HT-29 (cell line): ENCODE results near the gene PDE4B. TPM values are rescaled to one million over a fixed set of nuclear protein-coding genes. Genes with fewer than 3 reads are reported as not detected.
A peak's percentile ranks its signal among the peaks of the same experiment; 100 is the strongest.

Experiments used
- DNase-seq: peaks from one replicate; pipeline ENCODE4 v3.0.0-alpha.2; 2015; ENCODE audit warnings: low spot score
- total RNA-seq: library from RNA; depleted of rRNA; stranded (reverse); fragments of >200 nt; shearing (Covaris generic); gene quantifications from 2 replicates; pipeline ENCODE4 v1.2.3, GENCODE V29; 2014

PDE4B gene
- total RNA-seq, 1 experiment from 2014 or later = 0.13 TPM

DNA sequence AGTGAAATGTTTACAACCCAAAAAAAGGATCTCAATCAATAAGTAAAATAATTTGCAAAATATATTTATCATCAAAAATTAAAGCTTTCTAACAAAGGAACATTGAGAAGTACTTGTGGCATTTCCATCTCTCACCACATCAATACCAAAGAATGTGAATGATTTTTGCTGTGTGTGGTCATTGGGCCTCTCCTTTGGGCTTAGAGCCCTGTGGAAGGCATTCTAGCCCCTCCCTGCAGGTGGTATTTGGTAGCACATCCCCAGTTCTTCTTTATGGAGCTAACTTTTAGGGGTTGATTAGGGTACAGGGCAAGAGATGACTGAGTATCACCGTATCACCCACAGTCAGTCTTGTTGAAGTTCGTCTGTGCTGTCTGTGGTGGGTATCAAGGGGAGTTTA, 447.1 kb downstream of the PDE4B start:
- no peak for DNase-seq

DNA sequence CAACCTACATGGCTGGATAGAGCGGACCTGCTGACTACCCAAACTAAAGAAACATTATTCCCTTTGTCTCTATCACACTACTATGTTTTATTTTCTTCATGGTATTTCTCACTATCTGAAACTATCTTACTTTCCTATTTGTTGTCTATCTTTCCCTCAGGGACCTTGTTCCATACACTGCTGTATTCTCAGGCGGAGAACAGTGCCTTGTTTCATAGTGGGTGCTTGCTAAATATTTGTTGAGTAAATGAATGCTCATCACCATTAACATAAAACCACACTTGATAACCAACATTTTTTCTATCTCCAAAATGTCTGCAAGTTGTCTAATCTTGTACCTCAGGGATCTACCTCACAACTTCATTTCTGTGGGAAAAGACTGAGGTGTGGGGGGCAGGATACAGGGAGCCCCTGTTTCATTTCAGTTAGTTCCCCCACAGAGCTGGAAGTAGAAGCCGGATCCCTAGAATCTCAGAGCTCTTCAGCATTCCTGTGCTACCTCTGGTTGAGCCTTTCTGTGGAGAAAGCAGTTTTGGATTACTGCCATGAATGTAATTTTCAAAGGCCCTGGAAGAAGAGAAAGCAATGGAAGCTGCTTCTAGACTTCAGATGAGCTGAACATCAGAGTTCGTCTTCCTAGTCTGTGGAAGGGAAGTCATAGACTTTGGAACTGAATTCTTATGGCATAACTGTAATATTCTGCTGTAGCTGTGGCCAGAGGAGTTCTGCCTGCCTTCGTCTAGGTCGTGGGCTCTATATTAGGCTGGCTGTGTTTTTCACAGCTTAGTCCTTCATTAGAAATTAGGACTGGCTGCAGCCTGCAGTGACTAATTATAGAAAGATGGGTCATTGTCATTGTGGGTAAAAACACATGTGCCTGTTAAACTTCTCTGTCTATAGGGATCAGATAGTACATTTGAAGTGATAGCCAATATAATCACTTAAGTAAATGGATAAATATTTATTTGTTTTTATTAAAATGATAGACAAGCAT, 448.1 kb downstream of the PDE4B start:
- DNase-seq = no peak

DNA sequence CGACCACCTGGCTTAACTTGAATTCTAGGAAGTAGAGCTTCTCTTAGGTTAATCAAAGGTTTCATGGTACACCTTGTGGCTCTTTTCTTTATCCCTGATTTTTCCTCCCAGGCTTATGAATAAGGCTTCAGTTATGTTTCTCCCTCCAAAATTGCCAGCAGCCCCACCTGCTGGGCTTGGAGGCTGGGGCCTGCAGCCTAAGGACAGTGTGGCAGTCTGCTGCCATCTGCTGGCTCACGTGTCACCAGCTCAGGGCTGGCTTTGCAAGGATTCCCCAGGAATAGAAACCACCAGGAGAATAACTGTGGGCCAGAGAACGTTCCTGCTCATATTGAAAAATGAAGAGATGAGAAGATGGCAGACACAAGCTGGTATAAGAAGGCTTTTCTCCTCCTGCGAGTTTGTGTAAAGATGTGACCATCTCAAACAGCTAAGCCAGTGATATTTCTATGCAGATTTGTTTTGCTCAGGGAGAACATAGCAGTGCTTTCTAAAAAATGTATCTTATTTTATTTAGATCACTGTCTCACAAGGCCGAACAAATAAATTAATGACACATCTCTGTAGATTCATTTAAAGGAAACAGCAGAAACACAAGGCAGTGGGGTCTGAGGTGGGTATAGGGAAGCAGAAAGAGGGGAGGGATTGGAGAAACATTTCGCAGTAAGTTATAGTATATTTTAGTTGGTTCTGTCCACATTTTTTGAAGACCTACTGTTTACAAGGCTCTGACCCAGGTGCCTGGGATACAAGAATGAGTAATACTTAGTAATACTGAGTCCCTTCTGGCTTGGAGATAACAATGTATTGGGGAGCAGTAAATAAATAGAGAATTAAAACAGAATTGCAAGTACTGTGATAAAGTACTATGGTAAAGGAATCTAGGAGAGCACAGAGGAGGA, 450.2 kb downstream of the PDE4B start:
- DNase-seq = peak; percentile 86

DNA sequence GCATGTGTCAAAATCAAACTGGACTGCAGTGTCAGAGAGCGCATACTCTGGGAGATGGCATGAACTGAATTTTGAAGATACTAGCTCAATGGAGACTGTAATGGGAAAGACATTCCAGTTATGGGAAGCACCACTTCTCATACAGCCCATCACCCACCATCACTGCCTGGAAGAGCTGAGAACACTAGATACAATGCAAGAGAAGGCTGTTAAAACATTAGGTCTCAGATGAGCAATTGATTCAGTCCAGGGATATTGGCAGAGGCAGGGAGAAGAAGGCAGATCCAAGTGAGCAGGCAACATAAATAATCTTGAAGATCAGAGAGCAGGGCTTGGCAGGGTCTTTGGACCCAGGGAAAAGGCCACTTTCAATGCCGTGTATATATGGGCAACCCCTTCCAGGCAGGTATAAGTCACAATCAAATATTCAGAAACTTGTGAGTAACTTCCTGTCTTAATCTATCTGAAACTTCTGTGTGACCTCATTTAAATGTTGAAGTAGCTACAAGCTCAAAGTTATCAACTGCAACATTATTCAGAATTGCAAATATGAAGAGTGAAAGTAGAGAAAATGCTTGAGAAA, 450.9 kb downstream of the PDE4B start:
- no peak for DNase-seq

DNA sequence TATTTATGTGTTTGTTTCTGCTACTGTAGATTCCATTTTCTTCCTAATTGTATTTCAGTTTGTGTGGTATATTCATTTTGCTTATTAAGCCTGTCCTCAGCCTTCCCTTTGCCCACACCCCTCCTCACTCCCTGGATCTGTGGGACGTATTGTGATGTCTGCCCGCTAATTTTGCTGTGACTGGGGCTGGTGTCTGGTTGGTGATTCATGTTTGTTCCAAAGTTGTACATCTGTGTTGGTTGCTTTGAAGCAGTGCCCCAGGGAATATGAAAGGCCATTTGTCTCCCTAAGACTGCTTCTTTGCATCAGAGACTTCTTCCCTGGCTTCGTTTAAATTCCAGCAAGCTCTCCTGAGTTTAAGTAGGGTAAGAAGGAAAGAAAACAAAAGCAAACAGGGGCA, 451.7 kb downstream of the PDE4B start:
- DNase-seq = no peak

DNA sequence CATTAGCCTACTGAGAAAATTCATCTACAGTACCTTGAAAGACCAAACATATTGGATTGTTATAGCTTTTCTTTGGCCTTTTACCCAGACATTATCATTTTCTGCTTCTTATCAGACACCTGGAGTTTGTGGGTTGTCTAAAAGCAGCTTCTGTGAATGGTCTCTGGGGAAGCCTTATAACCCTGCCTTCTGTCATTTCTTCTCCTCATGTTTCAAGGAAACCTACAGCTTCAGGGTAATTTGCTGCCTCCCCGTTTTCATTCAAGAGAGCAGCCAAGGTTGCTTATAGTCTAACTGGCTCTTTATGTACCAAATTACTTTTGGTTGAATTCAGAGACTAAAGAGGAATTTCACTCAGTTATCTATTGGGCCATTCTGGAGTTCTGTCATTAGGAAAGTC, 453.0 kb downstream of the PDE4B start:
- no peak for DNase-seq

DNA sequence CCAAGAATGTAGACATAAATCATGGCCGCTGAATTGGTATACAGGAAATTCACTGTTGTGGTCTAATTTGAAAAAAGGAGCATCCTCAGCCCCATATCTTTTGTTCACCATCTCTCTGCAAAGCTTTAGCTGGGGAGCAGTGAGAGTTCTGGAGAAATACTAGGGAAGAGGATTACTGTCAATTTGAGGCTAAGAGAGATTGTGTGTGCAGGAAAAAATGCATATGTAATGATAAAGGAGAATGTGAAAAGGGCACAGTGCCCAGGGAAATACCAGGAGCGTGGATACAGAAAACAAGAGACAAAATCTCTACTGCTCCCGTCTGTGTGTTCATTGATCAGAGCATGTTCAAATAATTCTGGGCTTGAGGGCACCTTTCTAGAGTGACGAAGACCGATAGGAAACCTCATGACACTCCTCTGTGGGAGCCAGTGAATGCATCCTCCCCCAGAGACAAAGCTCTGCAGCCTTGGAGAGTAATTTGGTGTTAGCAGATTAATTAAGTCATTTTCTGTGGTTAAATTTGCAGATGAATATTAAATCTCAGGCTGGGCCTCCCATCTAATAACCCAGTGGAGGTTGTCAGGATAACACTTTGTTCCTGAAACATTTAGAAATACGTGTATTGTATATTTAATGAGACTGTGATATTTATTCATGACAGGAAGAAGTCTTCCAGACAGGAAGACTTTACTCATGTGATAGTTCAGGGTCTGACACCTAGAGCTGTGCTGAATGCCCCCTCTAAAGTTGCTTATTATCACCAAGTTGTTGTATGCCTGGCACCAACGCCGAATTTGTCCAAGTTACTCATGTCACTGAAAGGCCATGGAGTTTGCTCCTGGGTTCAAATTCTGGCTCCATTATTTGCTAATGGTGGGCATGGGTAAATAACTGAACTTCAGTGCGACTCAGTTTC, 453.9 kb downstream of the PDE4B start:
- no peak for DNase-seq

DNA sequence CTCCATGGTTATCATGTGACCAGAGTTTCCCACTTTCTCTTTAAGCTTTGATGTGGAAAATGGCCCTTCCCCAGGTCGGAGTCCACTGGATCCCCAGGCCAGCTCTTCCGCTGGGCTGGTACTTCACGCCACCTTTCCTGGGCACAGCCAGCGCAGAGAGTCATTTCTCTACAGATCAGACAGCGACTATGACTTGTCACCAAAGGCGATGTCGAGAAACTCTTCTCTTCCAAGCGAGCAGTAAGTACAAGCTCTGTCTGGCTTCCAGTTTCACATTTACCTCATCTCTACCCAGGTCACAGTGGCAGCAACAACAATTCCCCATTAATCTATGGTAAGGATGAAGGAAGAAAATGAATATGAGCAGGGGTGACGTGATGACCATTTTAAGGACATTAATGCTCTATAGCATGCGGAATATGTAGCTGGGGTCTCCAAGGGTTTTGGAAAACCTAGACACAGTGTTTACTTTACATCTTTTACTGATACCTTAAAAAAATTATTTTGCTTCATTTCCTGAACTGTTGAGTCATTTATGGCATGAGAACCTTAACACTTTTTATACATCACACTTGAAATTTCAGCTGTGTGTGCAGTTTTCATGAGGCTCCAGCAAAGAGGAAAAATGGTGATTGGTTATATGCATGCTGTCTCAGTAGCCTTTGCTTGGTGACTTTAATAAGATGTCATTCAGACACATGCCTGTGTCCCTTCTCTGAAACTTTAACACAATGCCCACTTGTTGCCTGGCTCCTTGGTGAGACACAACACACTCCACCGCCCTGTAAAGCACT, 454.9 kb downstream of the PDE4B start:
- DNase-seq = no peak

DNA sequence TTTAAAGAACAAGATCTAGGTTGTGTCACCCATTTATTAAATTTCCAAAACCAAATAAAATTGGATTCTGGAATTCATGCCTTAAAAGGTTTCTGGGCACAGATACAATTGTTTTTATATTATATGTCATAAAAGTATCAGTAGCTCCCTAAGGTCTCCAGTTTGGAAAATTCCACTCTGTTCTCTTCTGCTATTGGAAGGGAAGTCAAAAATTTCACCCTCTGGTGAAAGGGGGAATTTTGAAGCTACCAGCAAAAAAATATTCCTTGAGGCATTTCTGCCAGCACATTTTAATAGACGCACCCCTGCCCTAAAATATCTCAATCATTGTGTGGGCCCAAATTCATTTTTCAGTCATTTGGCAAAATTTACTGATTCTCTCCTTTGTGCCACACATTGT, 455.6 kb downstream of the PDE4B start:
- no peak for DNase-seq

DNA sequence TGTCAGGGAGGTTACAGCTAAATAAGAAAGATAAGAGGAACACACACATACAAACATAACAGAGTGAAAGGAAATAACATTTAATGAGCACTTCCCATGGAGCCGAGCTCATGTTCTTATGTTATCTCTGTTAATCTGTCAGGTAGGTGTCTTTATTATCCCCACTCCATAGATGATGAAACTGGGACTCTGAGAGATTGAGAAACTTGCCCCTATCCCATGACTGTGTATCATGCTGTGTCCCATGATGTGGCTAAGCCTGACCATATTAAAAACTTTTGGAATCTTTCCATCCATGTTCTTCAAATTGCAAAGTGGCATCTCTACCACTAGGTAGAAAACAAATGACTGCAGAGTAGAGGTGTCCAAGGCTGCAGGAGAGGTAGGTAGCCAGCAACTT, 456.1 kb downstream of the PDE4B start:
- no peak for DNase-seq

DNA sequence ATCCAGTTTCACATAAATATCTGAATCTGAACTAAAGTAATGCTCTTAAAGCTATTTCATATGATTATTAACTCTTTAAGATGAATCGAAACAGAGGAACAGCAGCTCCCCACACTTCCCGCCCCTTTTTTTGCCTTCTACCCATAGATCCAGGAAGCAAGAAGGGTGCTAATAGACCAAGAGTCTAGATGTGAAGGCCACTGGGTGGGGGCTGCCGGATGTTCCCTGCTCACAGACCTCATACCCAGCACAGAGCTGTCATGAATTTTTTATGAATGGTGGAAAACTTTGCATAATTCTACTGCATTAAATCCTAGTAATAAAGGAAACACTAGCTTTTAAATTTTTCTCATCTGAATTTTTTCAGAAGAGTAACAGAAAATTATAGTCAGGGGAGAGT, 457.4 kb downstream of the PDE4B start:
- no peak for DNase-seq

DNA sequence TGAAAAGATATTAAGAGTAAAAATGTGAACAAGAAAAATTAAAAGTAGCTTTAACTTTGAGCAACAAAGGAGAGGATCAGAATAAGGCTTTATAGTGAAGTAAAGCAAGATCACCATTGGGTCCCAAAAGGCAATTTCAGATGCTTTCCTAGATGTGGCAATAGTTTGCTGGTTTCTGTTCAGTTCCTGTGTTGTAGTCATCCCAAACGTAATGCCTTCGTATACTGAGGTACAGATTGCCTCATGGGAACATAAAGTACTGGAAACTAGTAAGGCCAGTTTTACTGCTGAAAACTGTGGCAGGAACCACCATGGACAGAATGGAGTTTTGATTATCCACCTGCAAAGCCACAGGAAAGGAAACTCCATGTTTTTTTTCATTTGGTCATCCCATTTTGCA, 457.8 kb downstream of the PDE4B start:
- no peak for DNase-seq

DNA sequence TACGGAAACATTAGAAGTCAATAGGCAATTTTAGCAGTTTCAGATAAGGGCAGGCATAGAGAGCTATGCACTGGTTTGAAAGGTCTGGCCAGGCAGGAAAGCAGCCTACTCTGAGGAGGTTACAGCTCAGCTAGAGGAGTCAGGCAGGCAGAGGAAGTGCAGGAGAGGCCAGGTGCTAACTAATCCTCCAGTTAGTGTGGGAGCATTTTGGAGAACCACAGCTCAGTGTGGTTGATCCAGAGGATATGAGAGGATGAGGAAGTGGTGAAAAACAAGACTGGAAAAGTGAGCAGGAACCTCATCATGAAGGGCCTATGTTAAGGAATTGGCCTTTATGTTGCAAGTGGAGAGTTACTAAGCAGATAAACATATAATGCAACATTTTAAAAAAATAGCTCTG, 458.9 kb downstream of the PDE4B start:
- no peak for DNase-seq

DNA sequence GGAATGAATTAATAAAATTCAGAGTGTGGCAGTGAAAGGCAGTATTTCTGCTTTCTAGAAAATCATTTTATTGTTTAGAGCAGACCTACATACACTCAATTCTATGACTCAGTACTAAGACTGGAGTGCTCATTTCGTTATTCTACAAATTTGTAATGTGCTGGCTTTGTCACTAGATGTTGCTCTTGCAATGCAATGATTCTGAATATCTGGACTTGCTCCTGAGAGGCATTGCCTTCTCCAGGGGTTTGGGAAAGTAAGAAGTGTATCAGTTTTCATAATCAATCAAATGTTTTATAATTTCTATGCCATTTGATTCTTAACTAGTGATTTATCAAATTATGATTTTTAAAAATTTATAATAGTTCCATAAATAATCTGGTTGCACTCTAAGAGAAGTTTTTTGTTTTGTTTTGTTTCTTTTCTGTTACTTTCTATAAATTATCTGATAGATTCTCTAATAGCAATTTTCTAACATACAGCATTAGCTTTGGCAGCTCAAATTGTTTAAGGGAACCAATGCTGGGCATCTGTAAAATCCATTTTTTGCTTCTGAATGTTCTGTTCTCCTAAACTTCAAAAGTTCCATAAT, 460.7 kb downstream of the PDE4B start:
- peak; percentile 47 for DNase-seq

DNA sequence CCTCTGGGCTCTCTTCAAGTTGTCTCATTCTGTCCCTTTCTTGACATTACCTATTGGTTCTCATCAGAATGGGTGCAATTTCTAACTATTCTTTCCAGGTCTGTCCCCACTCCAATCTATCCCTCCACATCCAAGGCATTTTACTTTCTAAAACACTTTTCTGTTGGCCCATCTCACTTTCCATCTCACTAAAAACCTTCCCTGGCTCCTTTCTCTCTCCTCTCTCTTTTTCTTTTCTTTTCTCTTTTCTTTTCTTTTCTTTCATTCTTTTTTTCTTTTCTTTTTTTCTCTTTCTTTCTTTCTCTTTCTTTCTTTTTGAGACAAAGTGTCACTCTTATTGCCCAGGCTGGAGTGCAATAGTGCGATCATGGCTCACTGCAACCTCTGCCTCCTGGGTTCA, 462.1 kb downstream of the PDE4B start:
- no peak for DNase-seq

DNA sequence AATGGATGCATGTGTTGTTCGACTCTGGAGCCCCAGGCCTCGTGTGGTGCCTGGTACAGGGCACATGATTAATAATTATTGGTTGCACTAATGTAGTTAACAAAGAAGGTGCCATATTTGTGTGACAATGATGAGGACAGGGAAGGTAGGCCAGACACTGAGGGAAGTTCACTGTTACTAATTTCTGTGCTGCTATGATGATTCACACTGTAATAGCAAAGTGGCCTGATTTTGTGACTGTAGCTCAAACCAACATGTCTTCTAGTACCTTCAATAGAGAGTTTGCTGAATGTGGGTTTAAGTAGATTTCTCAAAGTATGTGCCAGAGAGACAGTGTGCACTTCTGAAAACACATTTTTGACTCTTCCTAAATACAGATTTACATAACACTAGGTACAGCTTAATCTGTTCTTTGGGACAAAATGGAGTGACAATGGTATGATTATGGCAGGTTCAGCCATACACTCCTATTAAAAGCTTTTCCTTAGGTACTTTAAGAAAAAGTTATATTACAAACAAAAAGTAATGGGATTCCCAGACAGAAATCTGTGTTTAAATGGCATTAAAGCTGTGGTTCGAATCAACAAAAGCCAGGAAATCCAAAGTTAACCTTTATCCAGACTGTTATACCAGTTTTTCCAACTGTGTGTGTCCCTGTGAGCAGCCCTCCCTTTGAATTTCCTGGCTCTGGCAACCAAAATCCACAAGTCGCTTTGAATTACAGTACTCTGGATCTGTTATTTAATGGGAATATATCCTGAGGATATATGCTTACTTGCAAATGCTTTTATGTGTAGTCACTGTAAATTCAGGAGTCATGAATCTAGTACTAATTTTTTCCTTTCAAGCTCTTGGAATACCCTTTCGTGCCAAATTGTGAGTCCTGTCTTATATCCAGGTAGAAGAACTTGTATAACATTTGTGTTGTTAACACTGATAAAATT, 464.2 kb downstream of the PDE4B start:
- no peak for DNase-seq

DNA sequence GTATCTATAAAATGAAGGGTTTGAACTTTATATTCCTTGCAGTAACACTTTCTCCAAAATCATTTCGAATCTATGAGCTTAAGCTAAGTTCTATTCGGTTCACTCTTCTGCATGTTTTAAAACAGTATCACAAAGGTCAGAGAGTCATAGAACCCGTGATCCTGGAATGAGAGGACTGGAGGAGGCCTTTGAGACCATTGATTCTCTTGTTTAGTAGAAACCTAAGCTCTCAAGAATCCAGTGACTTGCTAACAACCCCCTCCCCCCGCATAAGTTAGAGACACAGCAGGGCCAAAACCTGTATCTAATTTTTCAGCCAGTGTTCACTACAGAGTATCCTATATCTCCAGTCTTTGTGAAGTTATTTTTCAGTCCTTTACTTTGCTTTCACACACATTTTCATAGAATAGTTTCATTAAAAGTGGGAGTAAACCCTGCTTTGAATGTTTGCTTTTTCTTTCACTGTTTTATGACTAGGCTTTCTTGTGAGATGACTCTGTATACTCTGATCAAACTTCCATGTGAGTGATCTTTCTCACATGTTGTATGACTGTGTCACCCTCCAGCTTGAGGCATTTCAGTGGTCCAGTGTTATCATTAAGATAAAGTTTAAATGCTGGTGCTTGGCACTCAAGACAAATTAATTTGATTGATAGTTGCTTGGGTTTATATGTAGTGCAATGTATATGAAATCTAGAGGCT, 465.9 kb downstream of the PDE4B start:
- DNase-seq = no peak

DNA sequence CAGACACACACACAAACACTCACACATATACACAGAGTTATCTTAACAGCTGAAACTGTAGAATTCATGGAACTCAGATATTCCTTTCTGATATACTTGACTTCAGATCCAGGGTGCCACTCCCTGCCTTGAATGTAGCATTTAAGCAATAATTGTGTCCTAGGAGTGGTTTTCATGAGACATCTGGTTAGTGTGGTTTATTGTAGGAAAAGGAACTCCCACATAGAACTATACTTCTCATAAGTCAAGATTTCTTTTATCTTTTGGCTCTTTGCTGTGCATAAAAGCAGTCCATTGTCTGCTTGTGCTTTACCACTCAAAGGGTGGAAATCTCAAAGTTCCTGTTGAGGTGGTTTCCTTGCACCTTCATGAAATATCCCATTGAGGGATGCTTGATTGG, 468.7 kb downstream of the PDE4B start:
- no peak for DNase-seq
